ENCODE data around the gene RAPGEF2.

RAPGEF2 gene

GRCh38 chr4:159104694-159105414 lies 2.0 kb downstream of the RAPGEF2 start:
- no peak for TF ChIP-seq CTCF (IDR thresholded peaks at IDR 0.05)

- TF ChIP-seq CTCF (IDR thresholded peaks at IDR 0.05), result no peak
Measured at GRCh38 chr4:159105761-159106243, 2.9 kb downstream of the RAPGEF2 start.

- TF ChIP-seq CTCF (IDR thresholded peaks at IDR 0.05), result no peak
Measured at GRCh38 chr4:159106636-159107035, 3.8 kb downstream of the RAPGEF2 start.

- TF ChIP-seq CTCF (IDR thresholded peaks at IDR 0.05), result no peak
Measured at GRCh38 chr4:159107203-159107925, 4.5 kb downstream of the RAPGEF2 start.

GRCh38 chr4:159108124-159108523 lies 5.2 kb downstream of the RAPGEF2 start:
- TF ChIP-seq CTCF (IDR thresholded peaks at IDR 0.05), result no peak

GRCh38 chr4:159110961-159111360 lies 8.1 kb downstream of the RAPGEF2 start:
- no peak for TF ChIP-seq CTCF (IDR thresholded peaks at IDR 0.05)

GRCh38 chr4:159111416-159111815 lies 8.5 kb downstream of the RAPGEF2 start:
- TF ChIP-seq CTCF (IDR thresholded peaks at IDR 0.05), result no peak

Data from LNCAP (cell line).